Activated T-cell treated with anti-CD3 and anti-CD28 coated beads, Interleukin-2, amount 50 U/mL, for 4 hours (primary cell): ENCODE results near the gene OR4C6. TPM values are rescaled to one million over a fixed set of nuclear protein-coding genes. Genes with fewer than 3 reads are reported as not detected.

Experiments
- total RNA-seq, 3 donors: library from RNA; stranded (reverse); gene quantifications; one replicate each; pipeline ENCODE4 v1.2.1, GENCODE V29; 2021

The OR4C6 gene
- total RNA-seq, 3 donors from 2014 or later: not detected

Other genes with a start within 250 kb of the OR4C6 start
- gene OR4C15, start 107.7 kb upstream of the OR4C6 start, total RNA-seq: not detected
- gene OR4C16, start 90.1 kb upstream of the OR4C6 start, total RNA-seq: not detected
- gene OR4C11, start 54.6 kb upstream of the OR4C6 start, total RNA-seq: not detected
- gene OR4P4, start 27.1 kb upstream of the OR4C6 start, total RNA-seq: not detected
- gene OR4S2, start 13.9 kb upstream of the OR4C6 start, total RNA-seq: not detected
- gene OR5D13, start 111.2 kb downstream of the OR4C6 start, total RNA-seq: not detected
- gene OR5D14, start 133.4 kb downstream of the OR4C6 start, total RNA-seq: not detected
- gene OR5L1, start 149.2 kb downstream of the OR4C6 start, total RNA-seq: not detected
- not detected for gene OR5D18, start 157.4 kb downstream of the OR4C6 start, total RNA-seq
- gene OR5L2, start 165.0 kb downstream of the OR4C6 start, total RNA-seq: not detected
- not detected for gene OR5D16, start 176.6 kb downstream of the OR4C6 start, total RNA-seq
- gene TRIM51, start 221.1 kb downstream of the OR4C6 start, total RNA-seq: not detected